Endothelial cell of umbilical vein (primary cell): ENCODE measurements around the gene TSPAN4. TPM values are rescaled to one million over a fixed set of nuclear protein-coding genes. Genes with fewer than 3 reads are reported as not detected.

Experiments used
- BruUV-seq: library from RNA; stranded (reverse); fragments of 400-500 nt; replicated peaks from 2 replicates; lab custom pipeline; 2021; lab: Mats Ljungman, UMichigan
- CTCF ChIA-PET: fragments of 300-600, 350-600 bp; sonication (Branson Sonifier 250); formaldehyde crosslinking; loops from one replicate; lab custom pipeline; 2021; ENCODE audit warnings: antibody characterized with exemption, inconsistent platforms; lab: Charles Lee
- POLR2A ChIA-PET: fragments of 300-600, 350-600 bp; sonication (Branson Sonifier 250); formaldehyde crosslinking; loops from one replicate; lab custom pipeline; 2021; ENCODE audit warnings: antibody characterized with exemption, inconsistent platforms; lab: Charles Lee
- DNase-seq: peaks from one replicate; pipeline ENCODE4 v3.0.0-alpha.2; 2011; ENCODE audit warnings: low read depth, low spot score
- FAIRE-seq: peaks from 2 replicates; lab custom pipeline; 2011; peaks lifted over from hg19 to GRCh38; lab: Jason Lieb, UNC
- H2AFZ ChIP-seq: 2 replicates; pipeline ENCODE4 v1.6.0; 2012; ENCODE audit warnings: low read depth, low read length, control low read depth, inconsistent platforms
- H3K27ac ChIP-seq: 2 replicates; pipeline ENCODE4 v1.5.1; 2011; ENCODE audit warnings: low read depth, mild to moderate bottlenecking, control low read depth, low read length, moderate library complexity; ENCODE audit not compliant: insufficient read depth
- H3K27me3 ChIP-seq, 2 experiments: 2 replicates each; pipeline versions ENCODE4 v1.6.0 to v1.6.1; 2011; ENCODE audit warnings: low read length in 2 of 2, mixed read lengths in 1 of 2; ENCODE audit not compliant: control insufficient read depth in 2 of 2, insufficient read depth in 2 of 2
- H3K36me3 ChIP-seq, 2 experiments: 2 replicates in 1 of 2; 3 replicates in 1 of 2; pipeline ENCODE4 v1.5.1; 2011; ENCODE audit warnings: low read length in 2 of 2, mild to moderate bottlenecking in 1 of 2, moderate library complexity in 1 of 2; ENCODE audit not compliant: control insufficient read depth in 2 of 2, insufficient read depth in 2 of 2; ENCODE audit errors: extremely low read depth in 1 of 2
- H3K4me1 ChIP-seq: 3 replicates; pipeline ENCODE4 v1.5.1; 2011; ENCODE audit warnings: mild to moderate bottlenecking, low read length; ENCODE audit not compliant: control insufficient read depth, insufficient read depth; ENCODE audit errors: extremely low read depth
- H3K4me2 ChIP-seq: 2 replicates; pipeline ENCODE4 v1.6.1; 2011; ENCODE audit warnings: low read length, control low read depth, mixed read lengths; ENCODE audit not compliant: insufficient read depth
- H3K4me3 ChIP-seq, 3 experiments: fragments of 200-600 bp in 1 of 3; sonication (generic), shearing (Covaris generic) in 1 of 3; replicated peaks in 1 of 3; 2 replicates each; pipeline ENCODE4 v1.5.1; 2011 to 2016; ENCODE audit warnings: control low read depth in 3 of 3, low read length in 3 of 3, mild to moderate bottlenecking in 2 of 3, inconsistent platforms in 1 of 3, low read depth in 1 of 3, moderate library complexity in 1 of 3; ENCODE audit not compliant: insufficient read depth in 1 of 3
- H3K79me2 ChIP-seq: 2 replicates; pipeline ENCODE4 v1.6.0; 2012; ENCODE audit warnings: low read length, inconsistent platforms; ENCODE audit not compliant: control insufficient read depth, insufficient read depth
- H3K9ac ChIP-seq: replicated peaks from 2 replicates; pipeline ENCODE3; 2011; ENCODE audit warnings: low read length, control low read depth; ENCODE audit not compliant: insufficient read depth; ENCODE audit errors: extremely low read depth
- H3K9me1 ChIP-seq: replicated peaks from 3 replicates; pipeline ENCODE4 v1.6.0; 2011; ENCODE audit warnings: mild to moderate bottlenecking, low read length; ENCODE audit not compliant: control insufficient read depth, insufficient read depth; ENCODE audit errors: extremely low read depth
- H3K9me3 ChIP-seq: replicated peaks from 2 replicates; pipeline ENCODE4 v1.5.1; 2012; ENCODE audit warnings: low read length, inconsistent platforms; ENCODE audit not compliant: control insufficient read depth, insufficient read depth
- H4K20me1 ChIP-seq: replicated peaks from 2 replicates; pipeline ENCODE3; 2011; ENCODE audit warnings: mild to moderate bottlenecking, low read length; ENCODE audit not compliant: control insufficient read depth, insufficient read depth; ENCODE audit errors: extremely low read depth
- EZH2 ChIP-seq: IDR thresholded peaks from 2 replicates; pipeline ENCODE4 v1.6.1; 2012; ENCODE audit warnings: borderline replicate concordance, low read depth, mild to moderate bottlenecking, moderate library complexity, low read length, inconsistent platforms; ENCODE audit not compliant: severe bottlenecking
- FOS ChIP-seq: IDR thresholded peaks from 2 replicates; pipeline ENCODE4 v1.6.1; 2011; ENCODE audit warnings: mild to moderate bottlenecking, low read length, moderate library complexity, borderline replicate concordance; ENCODE audit not compliant: insufficient read depth
- GATA2 ChIP-seq: IDR thresholded peaks from 2 replicates; pipeline ENCODE4 v1.7.0; 2011; ENCODE audit warnings: low read depth, mild to moderate bottlenecking, moderate library complexity, mixed read lengths, low read length; ENCODE audit not compliant: insufficient read length, insufficient read depth
- JUN ChIP-seq: IDR thresholded peaks from 2 replicates; pipeline ENCODE4 v1.6.1; 2011; ENCODE audit warnings: borderline replicate concordance, low read depth; ENCODE audit not compliant: insufficient read length, insufficient read depth
- MAX ChIP-seq: IDR thresholded peaks from 2 replicates; pipeline ENCODE4 v1.6.1; 2011; ENCODE audit not compliant: insufficient read depth, insufficient read length
- MYC ChIP-seq: IDR thresholded peaks from one replicate; pipeline ENCODE4 v1.6.1; 2011; ENCODE audit warnings: mild to moderate bottlenecking, low read depth, low read length
- POLR2A ChIP-seq: IDR thresholded peaks from 2 replicates; pipeline ENCODE4 v1.6.1; 2012; ENCODE audit warnings: low read depth, mild to moderate bottlenecking, control low read depth, low read length
- POLR2AphosphoS5 ChIP-seq: IDR thresholded peaks from 2 replicates; pipeline ENCODE4 v1.6.1; 2012; ENCODE audit warnings: low read depth, mild to moderate bottlenecking, control low read depth, low read length, moderate library complexity; ENCODE audit not compliant: insufficient read depth
- dilution Hi-C: fragments of 300-500 bp; cut with MboI; formaldehyde crosslinking; loops from one replicate; pipeline ENCODE4 v1.15.0; 2019; ENCODE audit warnings: low sequenced_read_pairs; ENCODE audit not compliant: extremely low pct_ligation_motif_present
- intact Hi-C: fragments of 100-400 bp; cut with micrococcal nuclease; formaldehyde crosslinking; loops from one replicate; pipeline ENCODE4 v1.10.0; 2022
- polyA plus RNA-seq, 4 experiments: library from polyadenylated mRNA; depleted of rRNA in 3 of 4; stranded (reverse) in 3 of 4; unstranded in 1 of 4; fragments of >200 nt; gene quantifications; 2 replicates each; pipeline versions ENCODE4 v1.2.1 to v1.2.3, GENCODE V29; 2011 to 2012; ENCODE audit warnings: missing spikeins in 1 of 4
- total RNA-seq: library from RNA; stranded (reverse); gene quantifications from 2 replicates; pipeline ENCODE4 v1.2.3, GENCODE V29; 2021
- TF ChIP-seq, protein P1 (sequence below), 2 donors: IDR thresholded peaks; 1 replicate in 1 of 2; 2 replicates in 1 of 2; pipeline ENCODE4 v1.5.1; 2011; ENCODE audit warnings: low read length in 2 of 2, mild to moderate bottlenecking in 2 of 2, moderate library complexity in 2 of 2, control low read depth in 1 of 2, inconsistent platforms in 1 of 2, low read depth in 1 of 2; ENCODE audit not compliant: insufficient read depth in 1 of 2; ENCODE audit errors: extremely low read depth in 1 of 2

The TSPAN4 gene
- total and polyA plus RNA-seq, 2 donors (not counting 3 experiments of a cell fraction or from before 2014, with no cell fraction given): 114 to 199 TPM

- FAIRE-seq: no peak
- dilution Hi-C loops: no loop called here
- Histone ChIP-seq H3K36me3 (peaks cover 5 to 25% of the 10 kb centered on the region in 2 experiments), H3K9me3 (no peaks in the 10 kb centered on the region), H2AFZ (no peak overlapping the region), H3K9ac (peak overlapping the region; percentile 97), H3K4me3 (peak overlapping the region; percentile 77 to 90 (median 80)), H3K27me3 (no peaks in the 10 kb centered on the region), H4K20me1 (no peaks in the 10 kb centered on the region), H3K79me2 (peaks cover 41% of the 10 kb centered on the region), H3K4me1 (peaks cover 22% of the 10 kb centered on the region), H3K9me1 (no peaks in the 10 kb centered on the region), H3K4me2 (peak overlapping the region; percentile 57), H3K27ac (peak overlapping the region; percentile 97)
- intact Hi-C loops: no loop called here
- CTCF ChIA-PET: interaction anchor here (1.0 to 1.2 kb wide), 4 partner anchors 9 to 26 kb away, joined by 3 to 7 read pairs (median 5); partner anchors contain the start of genes PNPLA2 and SLC25A22
- TSS peak; percentile 69 for BruUV-seq
- DNase-seq: no peak
- POLR2A ChIA-PET: interaction anchor here (0.9 to 1.8 kb wide), 4 partner anchors 9 to 33 kb away, joined by 3 to 23 read pairs (median 6); partner anchors contain the start of genes PNPLA2 and TSPAN4
- TF ChIP-seq MYC (no peak), POLR2AphosphoS5 (no peak), EZH2 (no peak), JUN (no peak), FOS (no peak), GATA2 (no peak), MAX (no peak), POLR2A (no peak)
- TF ChIP-seq, protein P1, sequence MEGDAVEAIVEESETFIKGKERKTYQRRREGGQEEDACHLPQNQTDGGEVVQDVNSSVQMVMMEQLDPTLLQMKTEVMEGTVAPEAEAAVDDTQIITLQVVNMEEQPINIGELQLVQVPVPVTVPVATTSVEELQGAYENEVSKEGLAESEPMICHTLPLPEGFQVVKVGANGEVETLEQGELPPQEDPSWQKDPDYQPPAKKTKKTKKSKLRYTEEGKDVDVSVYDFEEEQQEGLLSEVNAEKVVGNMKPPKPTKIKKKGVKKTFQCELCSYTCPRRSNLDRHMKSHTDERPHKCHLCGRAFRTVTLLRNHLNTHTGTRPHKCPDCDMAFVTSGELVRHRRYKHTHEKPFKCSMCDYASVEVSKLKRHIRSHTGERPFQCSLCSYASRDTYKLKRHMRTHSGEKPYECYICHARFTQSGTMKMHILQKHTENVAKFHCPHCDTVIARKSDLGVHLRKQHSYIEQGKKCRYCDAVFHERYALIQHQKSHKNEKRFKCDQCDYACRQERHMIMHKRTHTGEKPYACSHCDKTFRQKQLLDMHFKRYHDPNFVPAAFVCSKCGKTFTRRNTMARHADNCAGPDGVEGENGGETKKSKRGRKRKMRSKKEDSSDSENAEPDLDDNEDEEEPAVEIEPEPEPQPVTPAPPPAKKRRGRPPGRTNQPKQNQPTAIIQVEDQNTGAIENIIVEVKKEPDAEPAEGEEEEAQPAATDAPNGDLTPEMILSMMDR (IDR thresholded peaks at IDR 0.05; ENCODE audit: extremely low read depth in 1 of 2, insufficient read depth in 1 of 2, low read depth in 1 of 2, low read length in 2 of 2): no peak
These were observed 32.5 kb upstream of the TSPAN4 start for GRCh38 chr11:810040-810567.
